Measurements from ENCODE around the gene CHAC1.

CHAC1 gene

GRCh38 chr15:40931300-40932142 is 21.8 kb upstream of the CHAC1 start:
- TF ChIP-seq, protein P1, sequence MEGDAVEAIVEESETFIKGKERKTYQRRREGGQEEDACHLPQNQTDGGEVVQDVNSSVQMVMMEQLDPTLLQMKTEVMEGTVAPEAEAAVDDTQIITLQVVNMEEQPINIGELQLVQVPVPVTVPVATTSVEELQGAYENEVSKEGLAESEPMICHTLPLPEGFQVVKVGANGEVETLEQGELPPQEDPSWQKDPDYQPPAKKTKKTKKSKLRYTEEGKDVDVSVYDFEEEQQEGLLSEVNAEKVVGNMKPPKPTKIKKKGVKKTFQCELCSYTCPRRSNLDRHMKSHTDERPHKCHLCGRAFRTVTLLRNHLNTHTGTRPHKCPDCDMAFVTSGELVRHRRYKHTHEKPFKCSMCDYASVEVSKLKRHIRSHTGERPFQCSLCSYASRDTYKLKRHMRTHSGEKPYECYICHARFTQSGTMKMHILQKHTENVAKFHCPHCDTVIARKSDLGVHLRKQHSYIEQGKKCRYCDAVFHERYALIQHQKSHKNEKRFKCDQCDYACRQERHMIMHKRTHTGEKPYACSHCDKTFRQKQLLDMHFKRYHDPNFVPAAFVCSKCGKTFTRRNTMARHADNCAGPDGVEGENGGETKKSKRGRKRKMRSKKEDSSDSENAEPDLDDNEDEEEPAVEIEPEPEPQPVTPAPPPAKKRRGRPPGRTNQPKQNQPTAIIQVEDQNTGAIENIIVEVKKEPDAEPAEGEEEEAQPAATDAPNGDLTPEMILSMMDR (IDR thresholded peaks at IDR 0.05): no peak

- TF ChIP-seq, protein P1 (IDR thresholded peaks at IDR 0.05): no peak
These were observed 21.1 kb upstream of the CHAC1 start for GRCh38 chr15:40932156-40932555.

DNA sequence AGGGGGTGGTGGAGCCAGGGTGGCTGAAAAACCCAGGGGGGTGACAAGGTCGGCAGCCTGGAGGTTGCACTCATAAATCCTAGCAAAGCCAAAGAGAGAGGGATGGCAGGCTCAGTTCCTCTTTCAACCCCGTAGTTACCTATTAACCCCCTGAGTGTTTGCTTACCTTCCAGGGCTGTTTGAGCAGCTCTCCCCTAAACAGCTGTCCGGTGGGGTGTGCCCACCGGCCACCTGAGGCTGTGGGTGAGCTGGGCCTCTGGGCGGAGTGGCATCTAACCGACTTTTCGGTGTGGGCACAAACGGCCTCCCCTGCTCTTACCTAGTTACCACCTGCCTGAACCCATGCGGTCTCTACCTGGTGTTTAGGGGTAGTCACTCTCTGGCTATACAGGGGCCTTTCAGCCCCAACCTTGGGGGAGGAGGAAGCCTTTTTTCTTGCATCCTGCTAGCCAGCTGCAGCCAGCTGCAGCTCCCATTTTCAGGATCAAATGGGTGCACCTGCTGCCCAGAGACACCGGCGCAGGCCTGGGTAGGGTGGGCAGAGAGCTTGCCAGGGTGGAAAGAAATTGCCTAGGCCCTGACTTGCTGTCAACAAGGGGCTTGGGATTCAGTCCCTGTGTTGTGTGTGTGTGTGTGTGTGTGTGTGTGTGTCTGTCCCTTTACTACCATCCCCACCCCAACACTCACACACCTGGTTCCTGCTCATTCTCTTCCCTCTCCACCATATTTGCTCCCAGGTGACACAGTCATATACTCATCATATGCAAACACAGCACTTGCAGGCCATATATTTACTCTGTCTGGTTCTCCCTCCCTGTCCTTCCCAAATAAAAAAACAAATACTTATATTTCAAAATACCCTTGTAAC is 20.4 kb upstream of the CHAC1 start:
- TF ChIP-seq, protein P1 (IDR thresholded peaks at IDR 0.05): no peak

DNA sequence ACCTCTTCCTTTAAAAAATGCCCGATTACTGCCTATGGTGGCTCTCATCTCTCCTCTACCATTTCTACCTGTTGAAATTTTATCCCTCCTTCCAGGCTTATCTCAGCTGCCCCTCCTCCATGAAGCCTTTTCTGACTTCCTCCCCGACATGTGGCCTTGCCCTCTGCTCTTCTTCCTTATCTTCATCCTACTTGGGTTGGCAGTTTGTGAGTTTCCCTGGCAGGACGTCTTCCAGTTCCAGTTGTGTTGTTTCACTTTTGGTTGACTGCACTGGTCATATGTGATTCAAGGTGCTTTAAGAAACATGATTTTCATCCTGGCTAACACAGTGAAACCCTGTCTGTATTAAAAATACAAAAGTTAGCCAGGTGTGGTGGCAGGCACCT is 19.8 kb upstream of the CHAC1 start:
- TF ChIP-seq, protein P1 (IDR thresholded peaks at IDR 0.05): no peak

GRCh38 chr15:40934457-40934856 is 18.8 kb upstream of the CHAC1 start:
- TF ChIP-seq, protein P1 (IDR thresholded peaks at IDR 0.05): no peak

DNA sequence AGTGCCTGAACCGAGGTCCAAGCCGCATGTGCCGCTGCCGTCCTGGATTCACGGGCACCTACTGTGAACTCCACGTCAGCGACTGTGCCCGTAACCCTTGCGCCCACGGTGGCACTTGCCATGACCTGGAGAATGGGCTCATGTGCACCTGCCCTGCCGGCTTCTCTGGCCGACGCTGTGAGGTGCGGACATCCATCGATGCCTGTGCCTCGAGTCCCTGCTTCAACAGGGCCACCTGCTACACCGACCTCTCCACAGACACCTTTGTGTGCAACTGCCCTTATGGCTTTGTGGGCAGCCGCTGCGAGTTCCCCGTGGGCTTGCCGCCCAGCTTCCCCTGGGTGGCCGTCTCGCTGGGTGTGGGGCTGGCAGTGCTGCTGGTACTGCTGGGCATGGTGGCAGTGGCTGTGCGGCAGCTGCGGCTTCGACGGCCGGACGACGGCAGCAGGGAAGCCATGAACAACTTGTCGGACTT is 17.0 kb upstream of the CHAC1 start:
- TF ChIP-seq, protein P1 (IDR thresholded peaks at IDR 0.05): no peak

- TF ChIP-seq, protein P1 (IDR thresholded peaks at IDR 0.05): no peak
These were observed 16.3 kb upstream of the CHAC1 start for GRCh38 chr15:40936709-40937666.

Data from LNCAP (cell line).